ENCODE results near the gene ASB8. TPM values are rescaled to one million over a fixed set of nuclear protein-coding genes. Genes with fewer than 3 reads are reported as not detected.

Gene ASB8
- total and polyA plus RNA-seq, 9 of the 15 experiments (the other 6 are each of a cell fraction or from before 2014, with no cell fraction given), result 13.3 to 29.0 (median 19.6) TPM

DNA sequence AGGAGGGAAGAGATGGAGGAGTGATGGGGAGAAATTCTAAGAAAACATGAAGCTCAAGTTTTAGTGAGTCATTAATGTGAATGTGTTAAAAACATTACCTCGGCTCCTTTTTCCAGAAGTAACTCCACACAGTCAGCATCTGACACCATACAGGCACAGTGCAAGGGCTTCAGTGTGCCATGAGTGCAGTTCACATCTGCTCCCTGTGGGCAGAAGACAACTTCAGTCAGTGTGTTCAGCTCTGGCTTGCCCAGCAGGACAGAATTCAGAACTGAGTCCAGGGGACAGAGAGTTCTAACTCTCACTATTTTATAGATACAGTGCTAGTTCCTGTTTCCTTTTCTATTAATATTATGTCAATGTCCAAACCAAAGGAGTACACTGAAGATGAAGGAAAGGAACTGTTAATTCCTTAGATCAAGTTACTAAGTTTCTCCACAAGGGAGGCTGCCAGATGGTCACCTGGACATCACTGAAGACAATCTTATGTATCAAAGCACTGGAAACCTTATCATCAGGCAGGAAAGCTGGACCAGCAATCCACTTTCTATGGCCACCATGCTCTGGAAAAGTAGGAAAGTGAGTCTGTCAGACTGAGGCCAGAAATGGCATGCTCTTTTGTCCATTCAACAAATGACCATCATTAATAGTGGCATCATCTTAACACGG, 6.1 kb downstream of the ASB8 start:
- peaks cover 2% of the 10 kb centered on the region; the same call in 2 of the 3 replicates for H3K79me2 ChIP-seq (ENCODE audit: control insufficient read depth, insufficient read depth, low read length)
- no peak for FAIRE-seq
- ChIA-PET POLR2A (interaction anchor here (1.1 to 2.1 kb wide), 3 partner anchors 10 to 44 kb away, joined by 5 to 7 read pairs (median 6); no protein-coding TSS in a partner anchor), CTCF (ENCODE audit: low intra/inter-chr PET ratio) (no interaction called here)
- no peak overlapping the region for H3K27ac ChIP-seq (ENCODE audit: extremely low read depth, low read depth, low read length)
- 0 out of 2 replicates have a peak, but pooled peaks have one; percentile 3 for TF ChIP-seq ZNF644 (tag; IDR thresholded peaks at IDR 0.05; ENCODE audit: low read depth)
- no peak for TF ChIP-seq POLR2G (IDR thresholded peaks at IDR 0.05; ENCODE audit: low read depth, low read length)
- H3K4me3 ChIP-seq, result no peak overlapping the region
- no peak overlapping the region for H2AFZ ChIP-seq (ENCODE audit: low read depth, low read length)
- no peak overlapping the region for H3K9ac ChIP-seq (ENCODE audit: insufficient read depth in 1 of 2, low read depth in 2 of 2, low read length in 2 of 2)
- WGBS (ENCODE audit: insufficient coverage, low coverage, missing lambda C conversion rate), result 51% methylated on average over 2 of the region's 2 CpGs
- no peaks in the 10 kb centered on the region for H3K9me1 ChIP-seq (ENCODE audit: control insufficient read depth, insufficient read depth, low read length)
- no TSS peak for BruUV-seq (replicated peaks)
- H3K4me2 ChIP-seq (ENCODE audit: insufficient read depth, low read length), result no peak overlapping the region; the same call in 1 of the 2 replicates
- peaks cover 54% of the 10 kb centered on the region for H3K36me3 ChIP-seq (ENCODE audit: control insufficient read depth, insufficient read depth, low read length)
- intact Hi-C loops (cut with micrococcal nuclease) (no loop called here), in situ Hi-C loops (cut with MboI) (no loop called here)
- no peaks in the 10 kb centered on the region for H3K27me3 ChIP-seq (ENCODE audit: control insufficient read depth in 2 of 2, insufficient read depth in 2 of 2, low read length in 2 of 2)
- H3K4me1 ChIP-seq (replicated peaks in 1 of 2; ENCODE audit: control insufficient read depth in 2 of 2, insufficient read depth in 2 of 2, low read length in 2 of 2), result peaks cover 0 to 15% of the 10 kb centered on the region in 2 experiments; a peak in 2 of 5 replicates
- H4K20me1 ChIP-seq (replicated peaks; ENCODE audit: control insufficient read depth, insufficient read depth, low read length), result no peaks in the 10 kb centered on the region
- ATAC-seq, result no peak
- no peak for DNase-seq (ENCODE audit: extremely low read depth in 1 of 4, low spot score in 3 of 4)
- H3K9me3 ChIP-seq (replicated peaks; ENCODE audit: control insufficient read depth, insufficient read depth, low read depth, low read length), result no peaks in the 10 kb centered on the region

DNA sequence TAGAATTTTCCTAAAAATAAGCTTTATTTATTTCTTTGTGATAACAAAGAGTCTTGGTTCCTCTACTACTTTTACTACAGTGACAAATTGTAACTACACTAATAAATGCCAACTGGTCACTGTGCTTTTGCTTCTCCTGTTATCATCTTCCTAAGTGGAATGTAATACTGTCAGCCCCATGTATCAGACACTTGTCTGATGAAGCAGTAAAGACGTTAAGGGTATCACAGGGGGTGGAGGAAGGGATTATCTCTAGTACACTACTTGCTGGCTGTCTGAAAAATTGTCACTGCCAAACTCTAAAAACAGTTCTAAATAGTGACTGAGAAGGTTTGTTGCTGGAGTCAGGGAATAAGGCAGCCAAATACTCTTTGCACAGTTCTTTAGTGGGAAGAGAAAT, 11.3 kb downstream of the ASB8 start:
- in situ Hi-C loops (cut with MboI), result no loop called here
- 0% methylated on average over 1 of the region's 1 CpG for WGBS (ENCODE audit: insufficient coverage, low coverage, missing lambda C conversion rate)
- intact Hi-C loops (cut with micrococcal nuclease), result no loop called here
- no peak for TF ChIP-seq ZNF24 (IDR thresholded peaks at IDR 0.05)
- TF ChIP-seq BCOR (IDR thresholded peaks at IDR 0.05), result no peak
- no peak for TF ChIP-seq FOXA3 (CRISPR knock-in tag; conservative IDR thresholded peaks at IDR 0.05 in 1 of 2, IDR thresholded peaks at IDR 0.05 in 1 of 2)
- TF ChIP-seq ZNF212 (CRISPR knock-in tag; IDR thresholded peaks at IDR 0.05), result no peak
- TF ChIP-seq, protein P1, sequence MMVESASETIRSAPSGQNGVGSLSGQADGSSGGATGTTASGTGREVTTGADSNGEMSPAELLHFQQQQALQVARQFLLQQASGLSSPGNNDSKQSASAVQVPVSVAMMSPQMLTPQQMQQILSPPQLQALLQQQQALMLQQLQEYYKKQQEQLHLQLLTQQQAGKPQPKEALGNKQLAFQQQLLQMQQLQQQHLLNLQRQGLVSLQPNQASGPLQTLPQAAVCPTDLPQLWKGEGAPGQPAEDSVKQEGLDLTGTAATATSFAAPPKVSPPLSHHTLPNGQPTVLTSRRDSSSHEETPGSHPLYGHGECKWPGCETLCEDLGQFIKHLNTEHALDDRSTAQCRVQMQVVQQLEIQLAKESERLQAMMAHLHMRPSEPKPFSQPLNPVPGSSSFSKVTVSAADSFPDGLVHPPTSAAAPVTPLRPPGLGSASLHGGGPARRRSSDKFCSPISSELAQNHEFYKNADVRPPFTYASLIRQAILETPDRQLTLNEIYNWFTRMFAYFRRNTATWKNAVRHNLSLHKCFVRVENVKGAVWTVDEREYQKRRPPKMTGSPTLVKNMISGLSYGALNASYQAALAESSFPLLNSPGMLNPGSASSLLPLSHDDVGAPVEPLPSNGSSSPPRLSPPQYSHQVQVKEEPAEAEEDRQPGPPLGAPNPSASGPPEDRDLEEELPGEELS (CRISPR knock-in tag; IDR thresholded peaks at IDR 0.05; ENCODE audit: borderline replicate concordance), result no peak
- TF ChIP-seq, protein P2, sequence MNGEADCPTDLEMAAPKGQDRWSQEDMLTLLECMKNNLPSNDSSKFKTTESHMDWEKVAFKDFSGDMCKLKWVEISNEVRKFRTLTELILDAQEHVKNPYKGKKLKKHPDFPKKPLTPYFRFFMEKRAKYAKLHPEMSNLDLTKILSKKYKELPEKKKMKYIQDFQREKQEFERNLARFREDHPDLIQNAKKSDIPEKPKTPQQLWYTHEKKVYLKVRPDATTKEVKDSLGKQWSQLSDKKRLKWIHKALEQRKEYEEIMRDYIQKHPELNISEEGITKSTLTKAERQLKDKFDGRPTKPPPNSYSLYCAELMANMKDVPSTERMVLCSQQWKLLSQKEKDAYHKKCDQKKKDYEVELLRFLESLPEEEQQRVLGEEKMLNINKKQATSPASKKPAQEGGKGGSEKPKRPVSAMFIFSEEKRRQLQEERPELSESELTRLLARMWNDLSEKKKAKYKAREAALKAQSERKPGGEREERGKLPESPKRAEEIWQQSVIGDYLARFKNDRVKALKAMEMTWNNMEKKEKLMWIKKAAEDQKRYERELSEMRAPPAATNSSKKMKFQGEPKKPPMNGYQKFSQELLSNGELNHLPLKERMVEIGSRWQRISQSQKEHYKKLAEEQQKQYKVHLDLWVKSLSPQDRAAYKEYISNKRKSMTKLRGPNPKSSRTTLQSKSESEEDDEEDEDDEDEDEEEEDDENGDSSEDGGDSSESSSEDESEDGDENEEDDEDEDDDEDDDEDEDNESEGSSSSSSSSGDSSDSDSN (IDR thresholded peaks at IDR 0.05; ENCODE audit: borderline replicate concordance in 1 of 2, low read depth in 2 of 2, low read length in 2 of 2), result no peak

More for the DNA sequence above, 11.3 kb downstream of the ASB8 start:
- Histone ChIP-seq H3K9me3 (replicated peaks; ENCODE audit: control insufficient read depth, insufficient read depth, low read depth, low read length) (no peaks in the 10 kb centered on the region), H3K4me3 (no peak overlapping the region), H4K20me1 (replicated peaks; ENCODE audit: control insufficient read depth, insufficient read depth, low read length) (no peaks in the 10 kb centered on the region), H2AFZ (ENCODE audit: low read depth, low read length) (no peak overlapping the region), H3K27ac (ENCODE audit: extremely low read depth, low read depth, low read length) (no peak overlapping the region), H3K79me2 (ENCODE audit: control insufficient read depth, insufficient read depth, low read length) (no peaks in the 10 kb centered on the region), H3K9me1 (ENCODE audit: control insufficient read depth, insufficient read depth, low read length) (no peaks in the 10 kb centered on the region), H3K27me3 (ENCODE audit: control insufficient read depth in 2 of 2, insufficient read depth in 2 of 2, low read length in 2 of 2) (no peaks in the 10 kb centered on the region), H3K4me2 (ENCODE audit: insufficient read depth, low read length) (no peak overlapping the region), H3K36me3 (ENCODE audit: control insufficient read depth, insufficient read depth, low read length) (peaks cover 78% of the 10 kb centered on the region), H3K4me1 (replicated peaks in 1 of 2; ENCODE audit: control insufficient read depth in 2 of 2, insufficient read depth in 2 of 2, low read length in 2 of 2) (peaks cover 0 to 4% of the 10 kb centered on the region in 2 experiments; a peak in 1 of 5 replicates), H3K9ac (ENCODE audit: insufficient read depth in 1 of 2, low read depth in 2 of 2, low read length in 2 of 2) (no peak overlapping the region)
- CTCF ChIA-PET (ENCODE audit: low intra/inter-chr PET ratio), result no interaction called here
- DNase-seq (ENCODE audit: extremely low read depth in 1 of 4, low spot score in 3 of 4), result no peak
- POLR2A ChIA-PET, result interaction anchor here (0.7 to 2.1 kb wide), 2 partner anchors 8 to 10 kb away, joined by 4 to 15 read pairs; partner anchors contain the start of gene ASB8
- ATAC-seq, result no peak
- no peak for FAIRE-seq
- BruUV-seq (replicated peaks), result no TSS peak
